ENCODE measurements around the gene TEKT2. TPM values are rescaled to one million over a fixed set of nuclear protein-coding genes. Genes with fewer than 3 reads are reported as not detected.

Gene TEKT2
- total RNA-seq, 1 donor from 2014 or later: not detected

DNA sequence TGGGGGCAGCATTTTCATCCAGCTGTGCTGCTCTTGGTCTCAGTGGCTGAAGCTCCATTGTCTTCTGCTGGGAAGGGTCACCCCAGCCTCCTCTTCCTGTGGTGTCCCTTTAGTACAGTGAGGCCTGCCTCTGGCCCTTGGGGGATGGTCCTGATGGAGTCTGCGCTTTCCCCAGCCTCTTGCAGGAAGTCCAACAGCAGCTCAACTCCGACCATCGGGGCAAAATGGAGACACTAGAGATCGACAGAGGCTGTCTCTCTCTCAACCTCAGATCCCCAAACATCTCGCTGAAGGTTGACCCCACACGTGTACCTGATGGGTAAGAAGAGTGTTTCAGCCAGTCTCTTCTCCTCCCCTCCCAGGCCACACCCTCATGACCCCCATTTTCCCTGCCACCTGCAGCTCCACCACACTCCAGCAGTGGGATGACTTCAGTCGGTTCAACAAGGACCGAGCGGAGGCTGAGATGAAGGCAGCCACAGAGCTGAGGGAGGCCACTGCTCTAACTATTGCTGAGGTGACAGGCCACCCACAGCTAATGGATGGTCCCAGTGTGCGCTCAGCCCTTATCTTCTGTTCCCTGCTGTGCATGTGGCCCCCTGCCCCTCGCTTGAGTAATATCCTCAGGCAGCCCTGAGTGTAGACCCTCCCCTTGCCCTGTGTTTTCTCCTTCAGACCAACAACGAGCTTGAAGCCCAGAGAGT is 2.8 kb downstream of the TEKT2 start:
- intact Hi-C loops (cut with DNase I): no loop called here
- no peak for DNase-seq
- ATAC-seq (ENCODE audit: poor library complexity): no peak

DNA sequence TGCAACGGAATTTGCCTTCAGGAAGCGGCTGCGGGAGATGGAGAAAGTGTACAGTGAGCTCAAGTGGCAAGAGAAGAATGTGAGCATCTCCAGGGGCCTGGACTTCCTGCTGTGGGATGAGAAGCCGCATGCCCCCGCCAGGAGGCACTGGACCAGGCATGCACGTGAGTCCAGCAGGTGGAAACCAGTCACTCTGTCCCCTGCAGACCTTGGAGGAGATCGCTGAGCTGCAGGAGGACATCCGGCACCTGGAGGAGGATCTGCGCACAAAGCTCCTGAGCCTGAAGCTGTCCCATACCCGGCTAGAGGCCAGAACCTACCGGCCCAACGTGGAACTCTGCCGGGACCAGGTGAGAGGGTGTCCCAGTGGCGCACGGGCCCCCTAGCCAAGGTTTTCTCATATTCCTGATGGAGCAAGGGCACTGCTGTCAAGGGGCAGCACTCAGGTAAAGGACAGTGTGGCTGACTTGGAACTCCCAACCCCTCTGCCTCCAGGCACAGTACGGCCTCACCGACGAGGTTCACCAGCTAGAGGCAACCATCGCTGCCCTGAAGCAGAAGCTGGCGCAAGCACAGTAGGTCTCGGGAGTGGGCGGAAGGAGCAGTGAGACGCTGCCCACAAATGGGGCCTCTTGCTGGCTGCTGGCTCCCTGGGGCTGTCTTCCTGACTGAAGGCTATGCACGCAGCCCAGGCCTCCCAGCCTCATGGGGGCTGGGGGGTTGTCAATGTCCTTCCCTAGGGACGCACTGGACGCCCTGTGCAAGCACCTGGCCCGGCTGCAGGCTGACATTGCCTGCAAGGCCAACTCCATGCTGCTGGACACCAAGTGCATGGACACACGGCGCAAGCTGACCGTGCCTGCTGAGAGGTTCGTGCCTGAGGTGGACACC is 3.6 kb downstream of the TEKT2 start:
- ATAC-seq (ENCODE audit: poor library complexity) (no peak), DNase-seq (no peak)
- intact Hi-C loops (cut with DNase I): no loop called here

DNA sequence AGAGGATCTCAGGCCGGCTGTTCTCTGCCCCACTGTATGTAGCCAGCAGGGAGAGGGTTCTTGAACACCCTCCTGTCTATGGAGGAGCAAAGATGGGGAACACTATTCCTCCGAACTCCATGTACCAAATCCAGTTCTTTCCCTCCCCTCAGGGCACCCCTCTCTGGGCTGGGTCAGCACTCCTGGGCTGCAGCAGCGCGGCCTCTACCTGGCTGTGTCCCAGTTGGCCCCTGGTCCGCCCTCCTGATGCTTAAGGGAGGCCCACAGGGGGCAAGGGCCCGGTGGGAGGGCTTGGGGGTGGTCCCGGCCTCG is 4.3 kb downstream of the TEKT2 start:
- ATAC-seq (ENCODE audit: poor library complexity) (peak; percentile 5), DNase-seq (no peak)
- intact Hi-C loops (cut with DNase I): no loop called here

DNA sequence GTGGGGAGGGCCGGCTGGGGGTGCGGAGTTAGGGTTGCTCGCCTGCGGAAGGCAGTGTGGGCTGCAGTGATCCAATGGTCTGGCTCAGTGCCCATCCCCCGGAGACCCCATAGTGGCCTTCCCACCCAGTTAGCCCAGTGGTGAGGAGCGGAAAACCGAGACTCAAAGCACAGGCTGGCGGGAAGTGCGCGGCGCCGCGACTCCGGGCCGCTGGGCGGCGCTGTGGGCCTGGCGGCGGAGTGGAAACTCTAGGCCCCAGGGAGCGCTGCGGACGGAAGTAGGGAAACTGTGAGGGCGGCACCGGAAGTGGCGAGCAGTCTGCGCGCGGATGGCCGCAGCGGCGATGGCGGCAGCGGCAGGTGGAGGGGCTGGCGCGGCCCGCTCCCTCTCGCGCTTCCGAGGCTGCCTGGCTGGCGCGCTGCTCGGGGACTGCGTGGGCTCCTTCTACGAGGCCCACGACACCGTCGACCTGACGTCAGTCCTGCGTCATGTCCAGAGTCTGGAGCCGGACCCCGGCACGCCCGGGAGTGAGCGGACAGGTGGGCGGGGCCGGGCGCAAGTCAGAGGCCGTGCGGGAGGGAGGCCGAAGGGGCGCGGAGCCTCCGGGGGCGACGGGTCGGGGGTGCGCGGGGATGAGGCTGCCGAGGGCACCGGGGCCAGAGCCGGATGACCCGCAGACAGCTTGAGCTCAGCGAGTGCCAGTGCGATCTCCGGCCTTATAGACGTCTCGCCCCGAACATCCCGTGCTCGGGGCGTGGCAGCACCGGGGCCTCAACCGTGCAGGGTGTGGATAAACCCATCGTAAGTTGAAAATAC is 4.9 kb downstream of the TEKT2 start, which contains the start of gene ADPRS:
TSS of gene ADPRS (plus strand) at position 316 of the 816 bp plus-strand sequence. CDS start at position 329, 13 bp downstream.
- intact Hi-C loops (cut with DNase I): no loop called here
- ATAC-seq (ENCODE audit: poor library complexity) (peak; percentile 96), DNase-seq (peak; percentile 94)

DNA sequence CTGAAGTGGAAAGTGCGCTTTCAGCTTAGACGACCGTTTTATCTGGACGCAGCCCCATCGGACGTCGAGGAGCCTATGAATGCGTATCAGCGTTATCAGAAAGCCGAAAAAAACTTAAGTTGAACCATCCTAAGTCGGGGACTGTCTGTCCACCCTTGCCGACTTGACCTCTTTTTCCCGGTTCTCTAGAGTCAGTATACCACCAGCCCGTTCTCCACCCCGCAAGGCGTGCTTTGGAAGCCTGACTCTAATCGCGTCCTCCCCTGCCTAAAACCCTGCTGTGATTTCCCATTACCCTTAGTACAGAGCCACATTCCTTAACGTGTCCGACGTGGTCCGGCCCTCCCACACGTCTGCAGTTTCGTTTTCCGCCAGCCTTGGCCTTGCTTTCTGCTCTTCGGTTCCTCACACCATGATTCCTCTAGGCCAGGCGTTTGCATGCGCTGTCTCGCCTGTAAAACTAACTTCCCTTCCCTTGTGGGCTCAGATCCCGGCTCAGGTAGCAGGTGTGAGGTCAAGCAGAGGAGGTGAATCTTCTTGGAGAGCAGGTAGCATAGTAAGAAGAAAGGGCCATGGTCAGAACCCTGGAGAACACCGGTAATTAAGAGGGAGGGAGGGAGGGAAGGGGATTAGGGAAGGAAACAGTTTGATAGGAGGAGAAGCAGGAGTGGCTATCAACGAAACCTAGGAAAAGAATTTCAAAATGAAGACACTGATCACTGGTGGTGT is 5.7 kb downstream of the TEKT2 start:
- intact Hi-C loops (cut with DNase I): loop anchor here (10.0 kb wide), 1 partner anchor 105 kb away; no protein-coding TSS in a partner anchor
- DNase-seq (no peak), ATAC-seq (ENCODE audit: poor library complexity) (no peak)

DNA sequence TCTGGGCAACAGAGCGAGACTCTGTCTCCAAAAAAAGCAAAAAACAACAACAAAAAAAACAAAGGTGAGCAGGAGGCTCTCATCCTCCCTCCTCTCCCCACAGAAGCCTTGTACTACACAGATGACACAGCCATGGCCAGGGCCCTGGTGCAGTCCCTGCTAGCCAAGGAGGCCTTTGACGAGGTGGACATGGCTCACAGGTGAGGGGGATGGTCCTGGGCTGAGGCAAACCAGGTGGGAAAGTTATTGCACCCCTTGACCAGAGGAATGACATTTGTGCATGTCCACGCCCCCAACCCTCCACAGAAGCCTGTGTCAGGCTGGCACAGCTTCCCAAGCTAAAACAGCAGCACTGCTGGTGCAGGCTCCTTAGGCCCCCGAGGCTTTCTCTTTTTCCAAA is 7.2 kb downstream of the TEKT2 start:
- ATAC-seq (ENCODE audit: poor library complexity) (no peak), DNase-seq (no peak)
- intact Hi-C loops (cut with DNase I): loop anchor here (10.0 kb wide), 1 partner anchor 104 kb away; no protein-coding TSS in a partner anchor

DNA sequence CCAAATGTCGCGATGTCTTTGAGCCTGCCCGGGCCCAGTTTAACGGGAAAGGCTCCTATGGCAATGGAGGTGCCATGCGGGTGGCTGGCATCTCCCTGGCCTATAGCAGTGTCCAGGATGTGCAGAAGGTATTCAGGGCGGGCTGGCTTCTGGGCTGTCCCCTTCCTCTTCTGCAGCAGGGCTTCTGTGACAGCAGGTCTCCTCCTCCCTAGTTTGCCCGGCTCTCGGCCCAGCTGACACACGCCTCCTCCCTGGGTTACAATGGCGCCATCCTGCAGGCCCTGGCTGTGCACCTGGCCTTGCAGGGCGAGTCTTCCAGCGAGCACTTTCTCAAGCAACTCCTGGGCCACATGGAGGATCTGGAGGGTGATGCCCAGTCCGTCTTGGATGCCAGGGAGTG is 7.8 kb downstream of the TEKT2 start:
- intact Hi-C loops (cut with DNase I): loop anchor here (10.0 kb wide), 1 partner anchor 103 kb away; no protein-coding TSS in a partner anchor
- no peak for ATAC-seq (ENCODE audit: poor library complexity)
- no peak for DNase-seq

DNA sequence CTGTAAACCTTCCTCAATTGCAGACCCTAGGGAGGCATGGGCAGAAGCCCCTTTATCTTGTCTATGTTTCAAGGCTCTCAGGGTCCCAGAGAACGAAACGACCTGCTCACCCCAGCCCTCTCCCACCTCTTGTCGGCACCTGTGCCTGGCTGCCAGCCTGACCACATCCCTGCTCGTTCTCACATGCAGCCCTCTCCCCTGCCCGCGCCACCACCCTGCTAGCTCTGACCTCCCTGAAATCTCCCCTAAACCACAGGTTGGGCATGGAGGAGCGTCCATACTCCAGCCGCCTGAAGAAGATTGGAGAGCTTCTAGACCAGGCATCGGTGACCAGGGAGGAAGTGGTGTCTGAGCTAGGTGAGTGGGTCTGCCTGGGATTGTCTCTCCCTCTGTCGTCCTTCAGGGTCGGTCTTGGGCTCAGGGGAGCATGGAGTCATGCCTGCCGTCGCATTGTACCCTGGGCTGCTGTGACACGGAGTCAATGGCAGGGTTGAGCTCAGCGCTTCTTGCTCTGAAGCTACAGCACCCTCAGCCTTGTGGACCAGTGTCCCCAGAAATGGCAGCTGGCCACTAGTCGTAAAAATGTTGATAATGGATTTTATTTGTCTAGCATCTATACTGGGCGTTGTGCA is 8.4 kb downstream of the TEKT2 start:
- DNase-seq (no peak), ATAC-seq (ENCODE audit: poor library complexity) (no peak)
- intact Hi-C loops (cut with DNase I): loop anchor here (10.0 kb wide), 1 partner anchor 103 kb away; no protein-coding TSS in a partner anchor

DNA sequence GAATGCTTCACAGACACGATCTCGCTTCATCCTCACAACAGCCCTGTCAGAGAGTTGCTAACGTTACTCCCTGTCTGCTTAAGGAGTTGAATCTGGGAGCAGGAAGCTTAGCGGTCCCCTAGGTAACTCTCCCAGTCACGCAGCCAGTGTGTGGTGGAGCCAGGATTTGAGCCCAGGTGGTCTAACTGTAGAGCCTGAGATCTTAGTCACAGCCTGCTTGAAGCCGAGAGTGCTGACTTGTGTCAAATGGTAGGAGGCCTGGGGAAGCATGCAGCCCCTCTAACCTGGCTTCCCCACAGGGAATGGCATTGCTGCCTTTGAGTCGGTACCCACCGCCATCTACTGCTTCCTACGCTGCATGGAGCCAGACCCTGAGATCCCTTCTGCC is 8.9 kb downstream of the TEKT2 start:
- no peak for ATAC-seq (ENCODE audit: poor library complexity)
- no peak for DNase-seq
- intact Hi-C loops (cut with DNase I): loop anchor here (10.0 kb wide), 1 partner anchor 102 kb away; no protein-coding TSS in a partner anchor

DNA sequence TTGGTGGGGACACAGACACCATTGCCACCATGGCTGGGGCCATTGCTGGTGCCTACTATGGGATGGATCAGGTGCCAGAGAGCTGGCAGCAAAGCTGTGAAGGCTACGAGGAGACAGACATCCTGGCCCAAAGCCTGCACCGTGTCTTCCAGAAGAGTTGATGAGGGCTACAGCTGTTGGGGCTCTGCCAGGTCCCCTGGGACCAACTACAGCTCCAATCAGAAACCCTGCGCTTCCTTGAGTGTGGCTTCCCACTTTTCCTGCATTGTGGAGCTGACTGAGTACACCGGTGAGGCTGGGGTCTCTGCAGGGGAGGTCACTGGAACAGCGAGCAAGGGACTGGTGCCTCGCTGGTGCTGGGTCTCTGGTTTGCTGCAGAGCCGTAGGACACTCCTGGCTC is 9.3 kb downstream of the TEKT2 start:
- ATAC-seq (ENCODE audit: poor library complexity) (no peak), DNase-seq (no peak)
- intact Hi-C loops (cut with DNase I): loop anchor here (10.0 kb wide), 1 partner anchor 102 kb away; no protein-coding TSS in a partner anchor

DNA sequence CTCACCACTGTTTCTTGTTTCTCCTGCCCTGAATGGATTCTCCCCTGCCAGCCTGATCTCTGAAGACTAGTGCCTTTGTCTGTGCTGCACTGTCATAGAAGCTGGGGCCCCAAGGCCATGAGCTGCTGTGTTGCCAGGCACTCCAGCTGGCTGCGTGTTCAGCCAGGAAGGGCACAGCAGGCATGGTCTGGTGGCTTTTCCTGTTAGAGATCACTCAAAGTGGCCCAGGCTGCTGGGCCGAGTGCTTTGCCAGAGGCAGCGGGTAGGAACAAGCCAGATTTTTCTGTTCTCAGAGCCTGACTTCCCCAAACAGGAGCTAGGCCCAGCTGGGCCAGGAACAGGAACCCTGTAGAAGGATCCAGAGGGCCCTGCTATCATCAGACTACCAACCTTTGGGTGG is 10.0 kb downstream of the TEKT2 start:
- intact Hi-C loops (cut with DNase I): loop anchor here (10.0 kb wide), 1 partner anchor 101 kb away; no protein-coding TSS in a partner anchor
- peak; percentile 23 for ATAC-seq (ENCODE audit: poor library complexity)
- DNase-seq: no peak

DNA sequence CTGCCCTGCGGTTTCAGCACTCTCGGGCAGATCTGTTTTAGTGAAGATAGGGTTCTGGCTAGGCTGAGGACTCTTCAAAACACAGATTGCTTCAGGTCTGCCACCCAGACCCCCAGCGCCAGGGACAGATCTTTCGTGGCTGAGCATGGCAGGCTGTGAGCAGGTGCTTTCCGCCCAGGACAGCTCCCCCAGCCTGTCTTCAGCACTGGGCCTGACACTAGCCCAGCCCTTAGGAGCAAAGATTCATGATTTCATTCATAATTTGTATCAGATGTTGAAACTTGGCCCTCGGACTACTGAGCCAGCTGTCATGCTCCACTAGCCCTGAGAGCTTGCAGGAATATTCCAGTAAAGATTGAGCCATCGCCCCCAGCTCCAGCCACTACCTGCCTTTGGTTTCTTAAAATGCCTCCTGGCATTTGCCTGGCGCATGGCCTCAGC is 10.7 kb downstream of the TEKT2 start:
- DNase-seq: no peak
- intact Hi-C loops (cut with DNase I): loop anchor here (5.0 to 10.0 kb wide), 3 partner anchors 100 to 328 kb away; no protein-coding TSS in a partner anchor
- no peak for ATAC-seq (ENCODE audit: poor library complexity)

DNA sequence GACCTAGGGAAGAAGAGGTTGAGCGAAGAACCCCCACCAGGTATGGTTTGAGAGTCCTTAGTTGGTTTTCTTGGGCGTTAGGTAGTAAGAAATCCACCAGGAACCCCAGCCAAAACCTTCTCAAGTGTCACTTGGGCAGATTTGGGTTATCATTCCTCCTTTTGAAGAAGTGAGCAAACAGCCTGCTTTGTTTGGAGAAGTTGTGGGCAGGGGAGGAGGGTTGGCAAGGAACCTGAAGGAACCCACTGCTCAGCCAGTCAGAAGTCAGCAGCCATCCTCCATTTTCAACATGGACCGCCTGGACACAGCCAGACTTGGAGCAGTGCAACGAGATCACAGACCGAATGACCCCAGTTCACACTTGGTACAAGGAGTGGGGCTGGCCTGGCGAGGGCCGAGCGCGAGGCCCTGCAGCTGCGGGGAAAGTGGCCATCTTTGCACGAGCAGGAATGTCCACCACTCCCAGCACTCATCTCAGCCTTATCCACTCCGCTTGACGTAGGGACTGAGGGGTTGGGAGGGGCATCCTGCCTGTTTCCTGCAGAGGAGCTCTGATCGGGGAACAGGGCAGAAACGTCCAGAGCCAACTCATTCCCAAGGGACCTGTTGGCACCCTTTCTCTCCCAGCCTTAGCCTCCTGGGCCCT is 12.0 kb downstream of the TEKT2 start:
- no peak for DNase-seq
- no peak for ATAC-seq (ENCODE audit: poor library complexity)
- intact Hi-C loops (cut with DNase I): loop anchor here (5.0 to 10.0 kb wide), 3 partner anchors 99 to 326 kb away; no protein-coding TSS in a partner anchor

DNA sequence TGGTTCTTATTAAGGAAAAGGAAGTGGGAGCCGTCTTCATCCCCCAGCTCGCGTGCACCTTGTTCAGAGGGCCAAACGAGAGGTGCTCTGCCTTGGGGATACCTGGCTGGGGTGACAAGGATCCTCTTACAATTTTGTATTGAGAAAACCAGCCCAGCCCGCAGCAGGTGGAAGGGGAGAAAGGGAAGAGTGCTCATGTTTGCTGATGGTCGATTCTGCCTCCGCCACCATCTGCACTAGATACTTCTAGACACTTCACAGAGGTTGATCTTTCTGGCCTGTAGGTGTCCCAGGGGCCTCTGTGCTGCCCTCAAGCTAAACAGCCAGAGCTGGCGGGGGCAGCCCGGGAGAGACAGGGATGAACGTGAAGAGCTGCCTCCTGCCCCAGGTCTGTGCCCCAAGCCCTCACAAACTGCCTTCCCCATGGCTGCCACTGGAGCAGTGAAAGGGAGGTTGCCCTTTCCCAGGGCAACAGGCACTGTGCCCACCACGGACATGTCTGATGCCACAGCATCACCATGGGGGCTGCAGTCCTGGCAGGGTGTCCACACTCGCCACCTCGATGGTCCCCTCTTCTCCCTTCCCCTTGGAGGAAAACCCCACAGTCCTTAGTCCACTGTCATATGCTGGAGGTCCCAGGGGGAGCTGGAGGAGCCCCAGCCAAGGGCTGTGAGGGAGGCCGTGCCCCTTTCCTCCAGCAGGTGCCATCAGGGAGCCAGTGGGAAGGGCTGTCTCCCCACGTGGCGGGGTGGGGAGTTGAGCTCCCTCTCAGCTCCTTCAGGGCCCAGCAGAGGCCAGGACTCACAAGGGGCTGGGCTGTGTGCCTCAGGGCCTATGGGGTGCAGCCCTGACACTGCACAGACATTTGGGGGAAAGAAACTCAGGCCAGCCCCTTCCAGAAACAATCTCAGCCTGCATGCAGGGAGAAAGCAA is 12.9 kb downstream of the TEKT2 start:
- intact Hi-C loops (cut with DNase I): loop anchor here (5.0 to 10.0 kb wide), 3 partner anchors 98 to 326 kb away; no protein-coding TSS in a partner anchor
- ATAC-seq (ENCODE audit: poor library complexity): no peak
- no peak for DNase-seq

DNA sequence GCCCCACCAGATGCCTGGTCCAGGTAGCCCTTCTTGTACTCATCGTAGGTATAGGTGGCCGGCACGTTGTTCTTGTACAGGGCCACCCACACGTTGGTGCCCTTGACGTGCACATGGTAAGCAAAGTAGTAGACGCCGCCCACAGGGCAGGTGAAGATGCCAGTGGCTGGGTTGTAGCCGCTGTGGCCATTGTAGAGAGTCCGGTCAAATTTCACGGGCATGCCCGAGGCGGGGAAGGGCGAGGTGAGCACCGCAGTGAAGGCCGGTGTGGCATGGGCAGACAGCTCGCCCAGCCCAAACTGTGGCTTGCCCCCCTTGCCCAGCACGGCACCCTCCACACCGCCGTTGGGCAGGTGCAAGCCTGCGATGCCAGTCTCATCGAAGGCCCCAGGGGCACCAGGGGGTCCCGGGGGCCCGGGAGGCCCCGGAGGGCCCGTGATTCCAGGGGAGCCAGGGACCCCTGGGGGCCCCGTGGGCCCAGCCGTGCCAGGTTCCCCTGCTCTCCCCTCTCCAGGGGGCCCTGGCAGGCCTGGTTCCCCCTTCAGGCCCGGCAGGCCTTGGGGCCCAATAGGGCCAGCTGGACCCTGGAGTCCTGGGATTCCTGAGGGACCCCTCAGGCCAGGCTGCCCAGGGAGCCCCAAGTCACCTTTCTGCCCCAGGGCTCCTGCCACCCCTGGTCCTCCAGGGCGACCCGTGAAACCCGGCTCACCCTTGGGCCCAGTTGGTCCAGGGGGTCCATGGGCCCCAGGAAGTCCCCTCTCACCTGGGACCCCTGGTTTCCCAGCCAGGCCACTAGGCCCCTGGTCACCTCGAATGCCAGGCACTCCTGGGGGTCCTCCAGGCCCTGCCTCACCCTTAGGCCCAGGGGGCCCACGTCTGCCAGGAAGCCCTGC is 14.0 kb downstream of the TEKT2 start:
- DNase-seq: no peak
- intact Hi-C loops (cut with DNase I): loop anchor here (5.0 to 10.0 kb wide), 3 partner anchors 97 to 324 kb away; no protein-coding TSS in a partner anchor
- no peak for ATAC-seq (ENCODE audit: poor library complexity)

Measured in Right ventricle myocardium superior (tissue), 1 donor.